Sigmoid colon (tissue), 7 donors: ENCODE measurements around the gene ANTXRL. TPM values are rescaled to one million over a fixed set of nuclear protein-coding genes. Genes with fewer than 3 reads are reported as not detected.

ENCODE experiments used
- DNase-seq: peaks from one replicate; pipeline ENCODE4 v3.0.0-alpha.2; 2019
- H3K27ac ChIP-seq, 4 donors: fragments of 200-600 bp; sonication (generic); one replicate each; pipeline ENCODE4 v1.5.1; 2016 to 2019; ENCODE audit warnings: mild to moderate bottlenecking in 1 of 4
- H3K27me3 ChIP-seq, 3 donors: fragments of 200-600 bp; sonication (generic); one replicate each; pipeline ENCODE4 v1.5.1; 2019; ENCODE audit warnings: mild to moderate bottlenecking in 1 of 3
- H3K36me3 ChIP-seq, 4 donors: fragments of 200-600 bp; sonication (generic); one replicate each; pipeline ENCODE4 v1.5.1; 2016 to 2019
- H3K4me1 ChIP-seq, 4 donors: fragments of 200-600 bp; sonication (generic); one replicate each; pipeline ENCODE4 v1.5.1; 2017 to 2019
- H3K4me3 ChIP-seq, 4 donors: fragments of 200-600 bp; sonication (generic); one replicate each; pipeline ENCODE4 v1.5.1; 2017 to 2019; ENCODE audit warnings: mild to moderate bottlenecking in 2 of 4, moderate library complexity in 1 of 4
- H3K9me3 ChIP-seq, 4 donors: fragments of 200-600 bp in 3 of 4; sonication (generic) in 3 of 4; one replicate each; pipeline versions ENCODE4 v1.5.1 to v1.6.1; 2013 to 2019
- CTCF ChIP-seq, 4 experiments: fragments of 450-650 bp in 3 of 4; fragments of 200-600 bp in 1 of 4; IDR thresholded peaks; one replicate each; pipeline ENCODE4 v1.5.1; 2016 to 2019; ENCODE audit warnings: antibody characterized with exemption in 4 of 4, mild to moderate bottlenecking in 3 of 4, moderate library complexity in 2 of 4
- EP300 ChIP-seq, 4 donors: sonication (generic); formaldehyde crosslinking; IDR thresholded peaks; one replicate each; pipeline ENCODE4 v1.6.1; 2017; ENCODE audit warnings: antibody characterized with exemption in 4 of 4
- POLR2A ChIP-seq, 2 donors: fragments of 450-650 bp; IDR thresholded peaks; one replicate each; pipeline ENCODE4 v1.6.1; 2016; ENCODE audit warnings: antibody characterized with exemption in 2 of 2, mild to moderate bottlenecking in 2 of 2, moderate library complexity in 2 of 2
- POLR2AphosphoS5 ChIP-seq, 4 donors: sonication (generic); formaldehyde crosslinking; IDR thresholded peaks; one replicate each; pipeline ENCODE4 v1.6.1; 2017; ENCODE audit warnings: antibody characterized with exemption in 4 of 4
- WGBS, 2 donors: extraction: QIAGEN DNeasy Blood & Tissue Kit; methylation state at CpG; one replicate each; pipeline ENCODE4 v1.1.7; 2013; 5-methylcytosine and 5-hydroxymethylcytosine counted together
- intact Hi-C: fragments of 100-400 bp; cut with DNase I; formaldehyde crosslinking; loops from one replicate; pipeline ENCODE4 v1.15.1; 2023
- polyA plus RNA-seq, 3 donors: library from polyadenylated mRNA; stranded (reverse); fragments of 200-250 nt; gene quantifications; one replicate each; pipeline ENCODE4 v1.2.3, GENCODE V29; 2013
- total RNA-seq, 4 donors: library from RNA; depleted of rRNA; stranded (reverse); fragments of >200 nt; gene quantifications; one replicate each; pipeline ENCODE4 v1.1.0, GENCODE V29; 2016
- donor health status: healthy with polysubstance abuse.
- donor health status: Bipolar disorder and iron deficiency.
- donor health status: healthy.

Gene ANTXRL
- total and polyA plus RNA-seq, 7 donors, result not detected

- TF ChIP-seq CTCF (IDR thresholded peaks at IDR 0.05) (no peak), POLR2AphosphoS5 (IDR thresholded peaks at IDR 0.05) (peak in 2 of 4 donors; percentile 31 to 71), EP300 (IDR thresholded peaks at IDR 0.05) (no peak), POLR2A (IDR thresholded peaks at IDR 0.05) (no peak)
- Histone ChIP-seq H3K4me1 (peaks cover 0 to 30% (median 17%) of the 10 kb centered on the region in 4 donors), H3K27me3 (no peaks in the 10 kb centered on the region), H3K36me3 (no peaks in the 10 kb centered on the region), H3K27ac (peak overlapping the region; percentile 50 to 70 (median 64)), H3K9me3 (no peaks in the 10 kb centered on the region), H3K4me3 (peak overlapping the region; percentile 49 to 57 (median 52))
- intact Hi-C loops, result loop anchor here (5.0 kb wide), 2 partner anchors 56 to 176 kb away; no protein-coding TSS in a partner anchor
- DNase-seq, result peak; percentile 91
- WGBS, 2 donors, result 10% methylated on average over 46 to 47 of the region's 51 CpGs
Observed at GRCh38 chr10:46282842-46283574, 3.8 kb upstream of the ANTXRL start.

- peak overlapping the region; percentile 75 to 86 (median 80) for H3K27ac ChIP-seq
- no peak for TF ChIP-seq CTCF (IDR thresholded peaks at IDR 0.05)
- TF ChIP-seq POLR2A (IDR thresholded peaks at IDR 0.05), result no peak
- TF ChIP-seq POLR2AphosphoS5 (IDR thresholded peaks at IDR 0.05), result no peak
- no peak for TF ChIP-seq EP300 (IDR thresholded peaks at IDR 0.05)
- H3K36me3 ChIP-seq, result no peaks in the 10 kb centered on the region
- DNase-seq, result no peak
- peaks cover 0 to 30% (median 17%) of the 10 kb centered on the region in 4 donors for H3K4me1 ChIP-seq
- WGBS, 2 donors, result 24 to 55% methylated on average over 6 of the region's 6 CpGs
- H3K27me3 ChIP-seq, result no peaks in the 10 kb centered on the region
- no peaks in the 10 kb centered on the region for H3K9me3 ChIP-seq
- H3K4me3 ChIP-seq, result peak overlapping the region in 3 of 4 donors; percentile 65 to 83 (median 75)
- intact Hi-C loops, result loop anchor here (5.0 kb wide), 2 partner anchors 56 to 176 kb away; no protein-coding TSS in a partner anchor
Observed at GRCh38 chr10:46283580-46284285, 3.1 kb upstream of the ANTXRL start.

DNA sequence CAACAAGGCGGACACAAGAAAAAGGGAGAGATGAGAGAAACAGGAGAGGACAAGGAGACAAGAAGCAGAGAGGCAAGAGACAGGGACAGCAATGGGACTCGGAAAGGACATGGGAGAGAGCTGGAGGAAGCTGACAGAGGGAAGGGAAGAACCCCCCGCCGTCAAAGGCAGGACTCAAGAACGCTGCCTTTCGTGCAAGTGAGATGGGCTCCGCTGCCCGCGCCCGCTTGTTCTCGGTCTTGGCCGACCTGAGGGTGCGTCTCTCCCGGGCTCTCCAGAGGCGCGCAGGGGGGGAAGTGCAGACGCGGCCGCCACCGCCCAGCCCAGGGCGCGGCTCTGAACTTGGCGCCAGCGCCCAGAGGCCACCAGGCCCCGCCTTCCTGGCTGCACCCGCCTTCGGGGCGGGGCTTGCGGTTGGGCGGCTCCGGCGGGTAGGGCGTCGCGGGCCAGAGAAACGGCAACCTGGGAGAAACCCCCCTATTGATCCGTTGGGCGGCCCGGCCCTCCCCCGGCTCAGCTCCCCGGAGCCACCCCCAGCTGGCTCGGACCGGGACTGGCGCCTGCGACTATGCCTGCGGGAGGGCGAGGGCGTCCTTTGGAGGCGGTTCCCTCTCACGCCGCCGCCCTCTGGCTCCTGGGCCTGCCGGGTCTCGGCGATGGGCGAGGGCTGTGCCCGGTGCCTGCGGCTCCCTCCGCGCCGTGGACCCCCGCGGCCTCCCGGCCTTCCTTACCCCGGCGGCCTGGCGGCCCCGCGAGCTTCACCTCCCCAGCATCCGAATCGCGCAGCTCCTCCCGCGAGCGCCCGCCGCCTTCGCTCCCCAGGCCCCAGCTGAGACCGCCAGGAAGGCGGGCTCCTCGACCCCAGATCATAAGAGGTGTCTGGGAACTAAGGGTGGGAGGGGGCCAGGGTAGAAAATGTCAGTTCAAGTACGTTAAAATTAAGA is 2.2 kb upstream of the ANTXRL start:
- peak overlapping the region; percentile 65 to 83 (median 74) for H3K4me3 ChIP-seq
- 1% methylated on average over 82 of the region's 82 CpGs for WGBS, 2 donors
- intact Hi-C loops, result loop anchor here (5.0 kb wide), 2 partner anchors 57 to 177 kb away; no protein-coding TSS in a partner anchor
- no peaks in the 10 kb centered on the region for H3K9me3 ChIP-seq
- H3K4me1 ChIP-seq, result peaks cover 0 to 30% (median 17%) of the 10 kb centered on the region in 4 donors
- H3K27me3 ChIP-seq, result no peaks in the 10 kb centered on the region
- TF ChIP-seq CTCF (IDR thresholded peaks at IDR 0.05) (no peak), EP300 (IDR thresholded peaks at IDR 0.05) (no peak), POLR2A (IDR thresholded peaks at IDR 0.05) (no peak), POLR2AphosphoS5 (IDR thresholded peaks at IDR 0.05) (peak; percentile 39 to 72 (median 48))
- peak overlapping the region; percentile 75 to 86 (median 80) for H3K27ac ChIP-seq
- DNase-seq, result peak; percentile 91
- H3K36me3 ChIP-seq, result no peaks in the 10 kb centered on the region

DNA sequence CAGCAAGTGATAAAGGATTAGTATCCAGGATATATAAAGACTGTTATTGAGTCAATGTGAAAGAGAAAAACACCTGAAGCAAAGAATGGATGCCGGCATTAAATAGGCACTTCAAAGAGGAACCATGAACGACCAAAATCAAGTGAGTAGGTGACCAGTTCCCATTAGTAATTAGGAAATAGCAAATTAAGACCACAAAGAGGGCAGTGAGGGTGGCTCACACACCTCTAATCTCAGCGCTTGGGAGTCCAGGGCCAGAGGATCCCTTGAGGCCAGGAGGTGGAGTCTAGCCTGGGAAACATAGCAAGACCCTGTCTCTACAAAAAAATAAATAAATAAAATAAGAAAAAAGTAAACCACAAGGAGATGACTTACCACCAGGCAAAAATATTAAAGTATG is 1.5 kb upstream of the ANTXRL start:
- intact Hi-C loops, result no loop called here
- TF ChIP-seq EP300 (IDR thresholded peaks at IDR 0.05) (no peak), CTCF (IDR thresholded peaks at IDR 0.05) (no peak), POLR2A (IDR thresholded peaks at IDR 0.05) (no peak), POLR2AphosphoS5 (IDR thresholded peaks at IDR 0.05) (no peak)
- Histone ChIP-seq H3K9me3 (no peaks in the 10 kb centered on the region), H3K27me3 (no peaks in the 10 kb centered on the region), H3K27ac (peak overlapping the region; percentile 75 to 86 (median 80)), H3K36me3 (no peaks in the 10 kb centered on the region), H3K4me3 (peak overlapping the region; percentile 65 to 83 (median 74)), H3K4me1 (peaks cover 0 to 30% (median 17%) of the 10 kb centered on the region in 4 donors)
- peak; percentile 7 for DNase-seq
- WGBS, 2 donors, result 41 to 52% methylated on average over 3 of the region's 3 CpGs
